ENCODE measurements around the gene PKN1. TPM values are rescaled to one million over a fixed set of nuclear protein-coding genes. Genes with fewer than 3 reads are reported as not detected.
A peak's percentile ranks its signal among the peaks of the same experiment; 100 is the strongest.

The PKN1 gene
- total and polyA plus RNA-seq, 3 donors from 2014 or later: 116 to 259 (median 204) TPM

GRCh38 chr19:14471436-14472187, 38.5 kb downstream of the PKN1 start:
- Histone ChIP-seq H3K27me3 (no peaks in the 10 kb centered on the region), H3K36me3 (ENCODE audit: low read depth, missing control alignments) (no peaks in the 10 kb centered on the region), H3K9me3 (no peaks in the 10 kb centered on the region), H3K4me3 (no peak overlapping the region), H3K4me1 (peaks cover 6% of the 10 kb centered on the region), H3K27ac (no peak overlapping the region)
- TF ChIP-seq POLR2A (IDR thresholded peaks at IDR 0.05): no peak
- TF ChIP-seq CTCF (IDR thresholded peaks at IDR 0.05): no peak
- intact Hi-C loops (cut with DNase I; ENCODE audit: low total_unique reads): loop anchor here (10.0 kb wide), 1 partner anchor 47 kb away; no protein-coding TSS in a partner anchor
- DNase-seq: no peak
- 58 to 68% methylated on average over 46 of the region's 46 CpGs for WGBS, 2 donors

- intact Hi-C loops (cut with DNase I; ENCODE audit: low total_unique reads): loop anchor here (10.0 kb wide), 1 partner anchor 48 kb away; no protein-coding TSS in a partner anchor
- H3K27ac ChIP-seq: no peak overlapping the region
- H3K4me1 ChIP-seq: peaks cover 6% of the 10 kb centered on the region
- peak; percentile 79 for DNase-seq
- H3K36me3 ChIP-seq (ENCODE audit: low read depth, missing control alignments): no peaks in the 10 kb centered on the region
- no peaks in the 10 kb centered on the region for H3K27me3 ChIP-seq
- TF ChIP-seq CTCF (IDR thresholded peaks at IDR 0.05): peak; percentile 83 to 100 (median 95)
- no peak for TF ChIP-seq POLR2A (IDR thresholded peaks at IDR 0.05)
- no peaks in the 10 kb centered on the region for H3K9me3 ChIP-seq
- 1 to 3% methylated on average over 37 to 66 of the region's 66 CpGs for WGBS, 2 donors
- peak overlapping the region; percentile 21 to 45 for H3K4me3 ChIP-seq
Measured at GRCh38 chr19:14472202-14472938, 39.3 kb downstream of the PKN1 start.

- H3K9me3 ChIP-seq: no peaks in the 10 kb centered on the region
- H3K4me3 ChIP-seq: peak overlapping the region in 1 of 2 donors; percentile 45
- peaks cover 6% of the 10 kb centered on the region for H3K4me1 ChIP-seq
- no peaks in the 10 kb centered on the region for H3K27me3 ChIP-seq
- TF ChIP-seq POLR2A (IDR thresholded peaks at IDR 0.05) (no peak), CTCF (IDR thresholded peaks at IDR 0.05) (no peak)
- 11 to 15% methylated on average over 31 to 72 of the region's 97 CpGs for WGBS, 2 donors
- H3K36me3 ChIP-seq (ENCODE audit: low read depth, missing control alignments): no peaks in the 10 kb centered on the region
- no peak overlapping the region for H3K27ac ChIP-seq
- intact Hi-C loops (cut with DNase I; ENCODE audit: low total_unique reads): loop anchor here (10.0 kb wide), 1 partner anchor 49 kb away; no protein-coding TSS in a partner anchor
- no peak for DNase-seq
Measured at GRCh38 chr19:14473073-14473977, 40.2 kb downstream of the PKN1 start.

- intact Hi-C loops (cut with DNase I; ENCODE audit: low total_unique reads): loop anchor here (10.0 kb wide), 1 partner anchor 49 kb away; no protein-coding TSS in a partner anchor
- no peak overlapping the region for H3K4me3 ChIP-seq
- no peaks in the 10 kb centered on the region for H3K9me3 ChIP-seq
- no peaks in the 10 kb centered on the region for H3K27me3 ChIP-seq
- WGBS, 2 donors: 14 to 53% methylated on average over 4 to 44 of the region's 53 CpGs
- peak; percentile 59 for DNase-seq
- H3K4me1 ChIP-seq: peaks cover 6% of the 10 kb centered on the region
- TF ChIP-seq POLR2A (IDR thresholded peaks at IDR 0.05): no peak
- no peak for TF ChIP-seq CTCF (IDR thresholded peaks at IDR 0.05)
- H3K27ac ChIP-seq: no peak overlapping the region
- H3K36me3 ChIP-seq (ENCODE audit: low read depth, missing control alignments): no peaks in the 10 kb centered on the region
Measured at GRCh38 chr19:14473978-14474578, 41.0 kb downstream of the PKN1 start.
